Naive thymus-derived CD8-positive, alpha-beta T cell (primary cell): ENCODE results near the gene FARP1. TPM values are rescaled to one million over a fixed set of nuclear protein-coding genes. Genes with fewer than 3 reads are reported as not detected.

Experiments
- ATAC-seq, 2 donors: fragments of 150-1000 bp; cut with Tn5 transposase in 1 of 2; sonication (Bioruptor Pico), chemical (Tn5 transposase) in 1 of 2; 1 replicate in 1 of 2; 2 replicates in 1 of 2; pipeline ENCODE4 v1.10.0; 2021; ENCODE audit warnings: mild to moderate bottlenecking in 2 of 2, moderate library complexity in 2 of 2
- POLR2A ChIA-PET: fragments of 350-600 bp; sonication (Branson Sonifier 250); formaldehyde crosslinking; loops from one replicate; lab custom pipeline; 2021; ENCODE audit warnings: antibody characterized with exemption; lab: Charles Lee
- DNase-seq, 10 donors: peaks; one replicate each; pipeline versions ENCODE4 v3.0.0 to v3.0.0-alpha.2; 2020 to 2022
- H3K27ac Mint-ChIP-seq, 10 donors: one replicate each; pipeline ENCODE4 v1.8.0; 2020 to 2022; ENCODE audit warnings: mild to moderate bottlenecking in 10 of 10, mixed read lengths in 10 of 10, moderate library complexity in 4 of 10, inconsistent platforms in 1 of 10
- H3K27me3 Mint-ChIP-seq, 5 donors: one replicate each; pipeline ENCODE4 v1.8.0; 2021 to 2022; ENCODE audit warnings: mixed read lengths in 5 of 5
- H3K36me3 Mint-ChIP-seq, 3 donors: one replicate each; pipeline ENCODE4 v1.8.0; 2020 to 2022; ENCODE audit warnings: mixed read lengths in 3 of 3, mild to moderate bottlenecking in 2 of 3, inconsistent platforms in 1 of 3
- H3K4me1 Mint-ChIP-seq, 4 donors: one replicate each; pipeline ENCODE4 v1.8.0; 2021 to 2022; ENCODE audit warnings: mixed read lengths in 4 of 4
- H3K4me3 Mint-ChIP-seq, 10 donors: one replicate each; pipeline ENCODE4 v1.8.0; 2020 to 2022; ENCODE audit warnings: mild to moderate bottlenecking in 10 of 10, mixed read lengths in 10 of 10, moderate library complexity in 6 of 10, inconsistent platforms in 1 of 10
- H3K9me3 Mint-ChIP-seq, 9 donors: one replicate each; pipeline ENCODE4 v1.8.0; 2020 to 2022; ENCODE audit warnings: mixed read lengths in 9 of 9, mild to moderate bottlenecking in 3 of 9, inconsistent platforms in 1 of 9, moderate library complexity in 1 of 9
- polyA plus RNA-seq, 3 donors: library from polyadenylated mRNA; unstranded; fragments of 300-500 nt; fragmentation: Illumina TruSeq; gene quantifications; one replicate each; pipeline ENCODE4 v1.2.3, GENCODE V29; 2021
- total RNA-seq, 8 experiments: library from RNA in 2 of 8; stranded (reverse) in 2 of 8; gene quantifications; one replicate each; pipeline ENCODE4 v1.2.3 and lab custom pipeline; 2021 to 2026

The FARP1 gene
- total and polyA plus RNA-seq, 5 experiments from 2014 or later = 0.03 to 0.55 (median 0.22) TPM

- Mint-ChIP-seq H3K36me3 (no peaks in the 10 kb centered on the region), H3K27ac (no peak overlapping the region), H3K9me3 (no peaks in the 10 kb centered on the region), H3K4me1 (no peaks in the 10 kb centered on the region), H3K27me3 (peaks cover 0 to 10% (median 3%) of the 10 kb centered on the region in 5 donors), H3K4me3 (no peak overlapping the region)
- POLR2A ChIA-PET = no interaction called here
- ATAC-seq (no peak), DNase-seq (no peak)
Measured at GRCh38 chr13:98398581-98398980, 255.7 kb downstream of the FARP1 start.

DNA sequence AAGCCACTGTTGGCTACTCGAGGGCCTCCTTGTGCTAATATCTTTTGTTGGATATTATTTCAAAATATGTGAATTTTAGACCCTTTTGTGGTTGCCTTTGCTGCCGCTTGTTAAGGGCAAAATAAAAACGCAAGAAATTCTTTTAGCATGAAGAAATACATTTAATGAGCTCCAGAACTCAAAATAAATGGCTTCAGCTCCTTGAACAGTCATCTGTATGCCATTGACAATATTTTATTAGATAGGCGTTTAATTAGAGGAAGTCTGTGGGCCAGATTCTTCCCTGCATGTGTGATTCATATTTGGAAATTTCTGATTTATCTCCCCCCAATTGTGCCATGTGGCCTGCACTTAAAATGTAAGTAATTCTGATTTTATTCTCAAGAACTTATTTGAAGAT, 256.9 kb downstream of the FARP1 start:
- ATAC-seq (no peak), DNase-seq (no peak)
- no peaks in the 10 kb centered on the region for H3K36me3 Mint-ChIP-seq
- H3K4me1 Mint-ChIP-seq = no peaks in the 10 kb centered on the region
- H3K27me3 Mint-ChIP-seq = peaks cover 0 to 10% (median 3%) of the 10 kb centered on the region in 5 donors
- no peaks in the 10 kb centered on the region for H3K9me3 Mint-ChIP-seq
- no peak overlapping the region for H3K4me3 Mint-ChIP-seq
- POLR2A ChIA-PET = no interaction called here
- no peak overlapping the region for H3K27ac Mint-ChIP-seq

DNA sequence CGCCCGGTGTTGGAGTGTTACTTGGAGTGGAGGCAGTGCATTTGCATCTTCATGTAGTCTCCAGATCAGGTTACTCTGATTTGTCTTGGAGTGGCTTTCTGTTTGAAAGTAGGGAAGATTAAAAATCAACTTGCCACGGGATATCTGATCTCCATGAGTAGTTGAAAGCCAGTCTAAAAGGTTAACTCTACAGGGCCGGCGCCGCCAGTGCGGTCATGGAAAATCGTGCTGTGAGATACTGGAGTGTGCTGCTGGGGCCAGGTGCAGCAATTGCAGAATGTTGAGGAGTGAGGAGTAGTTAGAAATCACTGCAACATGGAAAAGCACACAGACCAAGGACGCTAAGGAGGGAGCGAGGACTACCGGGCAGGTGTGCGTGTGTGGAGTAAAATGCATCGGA, 259.0 kb downstream of the FARP1 start:
- no peak for ATAC-seq
- Mint-ChIP-seq H3K27ac (peak overlapping the region in 1 of 10 donors; percentile 34), H3K9me3 (no peaks in the 10 kb centered on the region), H3K4me3 (no peak overlapping the region), H3K4me1 (no peaks in the 10 kb centered on the region), H3K36me3 (no peaks in the 10 kb centered on the region), H3K27me3 (peaks cover 0 to 3% (median 0%) of the 10 kb centered on the region in 5 donors)
- POLR2A ChIA-PET = no interaction called here
- DNase-seq = no peak

- POLR2A ChIA-PET = no interaction called here
- H3K9me3 Mint-ChIP-seq = no peaks in the 10 kb centered on the region
- ATAC-seq (no peak), DNase-seq (no peak)
- H3K27ac Mint-ChIP-seq = no peak overlapping the region
- H3K4me3 Mint-ChIP-seq = no peak overlapping the region
- H3K27me3 Mint-ChIP-seq = no peaks in the 10 kb centered on the region
- H3K4me1 Mint-ChIP-seq = no peaks in the 10 kb centered on the region
- no peaks in the 10 kb centered on the region for H3K36me3 Mint-ChIP-seq
Measured at GRCh38 chr13:98403076-98403475, 260.2 kb downstream of the FARP1 start.

GRCh38 chr13:98405107-98405571, 262.2 kb downstream of the FARP1 start:
- DNase-seq = no peak
- H3K4me1 Mint-ChIP-seq = no peaks in the 10 kb centered on the region
- no peaks in the 10 kb centered on the region for H3K36me3 Mint-ChIP-seq
- no peaks in the 10 kb centered on the region for H3K27me3 Mint-ChIP-seq
- H3K9me3 Mint-ChIP-seq = no peaks in the 10 kb centered on the region
- no peak for ATAC-seq
- POLR2A ChIA-PET = no interaction called here
- peak overlapping the region in 1 of 10 donors; percentile 49 for H3K27ac Mint-ChIP-seq
- H3K4me3 Mint-ChIP-seq = no peak overlapping the region

DNA sequence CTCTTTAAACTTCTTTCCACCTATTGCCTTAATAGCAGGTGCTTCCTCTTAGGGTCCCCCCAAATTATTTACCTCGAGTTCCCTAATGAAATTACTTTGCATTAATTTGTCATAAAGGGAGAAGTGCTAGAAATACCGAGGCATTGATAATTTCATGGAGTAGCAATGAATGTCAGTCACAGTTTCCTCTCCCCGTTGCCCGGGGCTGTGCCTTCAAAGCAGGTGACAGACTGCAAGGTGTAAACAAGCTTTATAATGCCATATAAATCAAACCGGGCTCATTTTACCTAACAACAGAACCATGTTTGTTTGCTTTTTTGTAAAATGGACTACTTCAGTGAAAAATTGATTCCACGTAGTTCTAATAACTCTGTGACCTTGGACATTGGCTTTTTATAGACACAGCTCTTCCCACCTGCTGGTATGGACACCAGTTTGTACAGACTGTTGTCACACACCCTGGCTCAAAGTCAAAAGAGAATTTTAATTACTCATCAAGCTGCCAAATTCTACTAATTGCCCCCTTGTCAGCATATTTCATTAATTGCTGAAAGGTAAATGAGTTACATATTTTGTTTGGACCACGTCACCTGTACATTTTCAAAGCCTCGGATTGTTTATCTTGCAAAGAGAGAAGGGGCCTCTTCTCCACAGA, 262.9 kb downstream of the FARP1 start:
- Mint-ChIP-seq H3K9me3 (no peaks in the 10 kb centered on the region), H3K4me1 (peaks cover 0 to under 1% (median 0%) of the 10 kb centered on the region in 4 donors), H3K36me3 (no peaks in the 10 kb centered on the region), H3K4me3 (no peak overlapping the region), H3K27ac (no peak overlapping the region), H3K27me3 (no peaks in the 10 kb centered on the region)
- ATAC-seq = no peak
- DNase-seq = no peak
- POLR2A ChIA-PET = no interaction called here

DNA sequence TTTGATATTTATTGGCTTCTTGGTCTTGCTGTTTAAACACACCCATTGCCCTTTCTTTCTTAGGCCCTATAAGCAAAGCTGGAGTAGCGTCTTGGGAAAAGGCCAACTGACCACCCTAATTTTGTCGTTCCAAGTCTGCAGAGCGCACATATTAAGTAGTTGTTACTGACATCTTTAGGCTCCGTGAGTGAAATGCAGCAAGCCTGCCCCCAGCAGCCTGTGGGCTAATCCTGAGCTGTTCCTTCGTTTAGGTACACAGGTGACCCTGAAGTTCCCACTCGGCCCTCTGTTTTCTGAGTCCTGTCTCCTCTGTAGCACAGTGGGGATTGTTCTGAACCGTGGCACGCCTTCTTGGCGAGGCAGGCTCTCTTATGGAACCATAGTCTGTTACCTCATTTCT, 263.5 kb downstream of the FARP1 start:
- no peak for ATAC-seq
- H3K27ac Mint-ChIP-seq = no peak overlapping the region
- H3K4me3 Mint-ChIP-seq = no peak overlapping the region
- no peak for DNase-seq
- POLR2A ChIA-PET = no interaction called here
- H3K9me3 Mint-ChIP-seq = no peaks in the 10 kb centered on the region
- H3K27me3 Mint-ChIP-seq = peaks cover 0 to 2% (median 0%) of the 10 kb centered on the region in 5 donors
- H3K36me3 Mint-ChIP-seq = no peaks in the 10 kb centered on the region
- peaks cover 0 to 4% (median 2%) of the 10 kb centered on the region in 4 donors for H3K4me1 Mint-ChIP-seq

DNA sequence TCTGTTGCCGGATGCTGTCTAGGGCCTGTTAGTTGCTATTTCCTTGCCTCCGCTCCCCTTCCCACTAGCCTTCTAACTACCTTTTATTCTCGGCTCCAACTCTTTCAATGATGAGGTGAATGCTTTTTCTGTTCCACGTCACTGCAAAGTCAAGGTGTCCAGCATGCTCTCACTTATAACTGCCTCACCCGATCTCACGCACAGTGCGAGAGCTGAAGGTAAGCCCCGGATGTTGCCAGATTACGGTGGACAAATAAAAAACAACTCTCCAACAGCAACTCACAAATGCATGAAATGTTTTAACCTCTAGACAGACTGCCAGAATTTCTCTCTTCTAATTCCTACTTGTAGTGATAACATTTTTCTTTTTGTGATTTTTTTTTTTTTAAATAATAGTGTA, 264.1 kb downstream of the FARP1 start:
- H3K9me3 Mint-ChIP-seq = no peaks in the 10 kb centered on the region
- POLR2A ChIA-PET = no interaction called here

GRCh38 chr13:98407575-98407974, 264.7 kb downstream of the FARP1 start:
- ATAC-seq = no peak
- Mint-ChIP-seq H3K9me3 (no peaks in the 10 kb centered on the region), H3K4me1 (peaks cover 7 to 15% (median 13%) of the 10 kb centered on the region in 4 donors), H3K4me3 (no peak overlapping the region), H3K36me3 (no peaks in the 10 kb centered on the region), H3K27me3 (peaks cover 0 to 3% (median 0%) of the 10 kb centered on the region in 5 donors), H3K27ac (no peak overlapping the region)
- POLR2A ChIA-PET = no interaction called here
- no peak for DNase-seq

More for the DNA sequence above, 264.1 kb downstream of the FARP1 start:
- Mint-ChIP-seq H3K27ac (no peak overlapping the region), H3K27me3 (peaks cover 0 to 2% (median 0%) of the 10 kb centered on the region in 5 donors), H3K36me3 (no peaks in the 10 kb centered on the region), H3K4me3 (no peak overlapping the region), H3K4me1 (peaks cover 4 to 9% (median 7%) of the 10 kb centered on the region in 4 donors)
- ATAC-seq (no peak), DNase-seq (no peak)

GRCh38 chr13:98409281-98409680, 266.4 kb downstream of the FARP1 start:
- Mint-ChIP-seq H3K9me3 (no peaks in the 10 kb centered on the region), H3K36me3 (no peaks in the 10 kb centered on the region), H3K27ac (no peak overlapping the region), H3K4me3 (no peak overlapping the region), H3K4me1 (peaks cover 7 to 20% (median 15%) of the 10 kb centered on the region in 4 donors), H3K27me3 (peaks cover 0 to 3% (median 0%) of the 10 kb centered on the region in 5 donors)
- ATAC-seq = no peak
- POLR2A ChIA-PET = no interaction called here
- no peak for DNase-seq

- DNase-seq = no peak
- Mint-ChIP-seq H3K4me3 (peak overlapping the region in 2 of 10 donors; percentile 64 to 81), H3K27me3 (peaks cover 0 to 7% (median 2%) of the 10 kb centered on the region in 5 donors), H3K4me1 (peaks cover 7 to 20% (median 15%) of the 10 kb centered on the region in 4 donors), H3K27ac (peak overlapping the region in 1 of 10 donors; percentile 60), H3K9me3 (no peaks in the 10 kb centered on the region), H3K36me3 (no peaks in the 10 kb centered on the region)
- no peak for ATAC-seq
- POLR2A ChIA-PET = no interaction called here
Measured at GRCh38 chr13:98410612-98411011, 267.7 kb downstream of the FARP1 start.

DNA sequence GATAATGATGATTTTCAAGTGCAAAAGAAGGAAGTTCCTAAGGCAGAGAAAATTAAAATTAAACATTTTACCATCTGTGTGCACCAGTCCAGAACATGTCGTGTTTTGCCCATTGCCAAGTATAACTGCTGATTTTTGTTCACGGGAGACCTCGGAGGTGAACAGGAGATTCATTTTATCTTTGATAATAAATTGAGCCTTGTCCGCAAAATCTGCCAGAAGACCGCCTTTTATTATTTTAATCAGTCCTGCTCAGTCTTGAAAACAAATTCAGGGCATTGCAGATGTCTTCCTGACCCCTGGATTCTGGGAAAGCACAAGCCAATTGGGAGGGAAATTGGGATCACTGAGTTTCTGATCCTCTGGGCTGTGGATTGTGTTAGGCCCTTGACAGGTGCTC, 268.1 kb downstream of the FARP1 start:
- ATAC-seq (no peak), DNase-seq (no peak)
- Mint-ChIP-seq H3K36me3 (no peaks in the 10 kb centered on the region), H3K4me1 (peaks cover 7 to 20% (median 15%) of the 10 kb centered on the region in 4 donors), H3K9me3 (no peaks in the 10 kb centered on the region), H3K4me3 (peak overlapping the region in 9 of 10 donors; percentile 20 to 83 (median 75)), H3K27ac (peak overlapping the region in 5 of 10 donors; percentile 0 to 67 (median 6)), H3K27me3 (peaks cover 0 to 7% (median 2%) of the 10 kb centered on the region in 5 donors)
- POLR2A ChIA-PET = no interaction called here

DNA sequence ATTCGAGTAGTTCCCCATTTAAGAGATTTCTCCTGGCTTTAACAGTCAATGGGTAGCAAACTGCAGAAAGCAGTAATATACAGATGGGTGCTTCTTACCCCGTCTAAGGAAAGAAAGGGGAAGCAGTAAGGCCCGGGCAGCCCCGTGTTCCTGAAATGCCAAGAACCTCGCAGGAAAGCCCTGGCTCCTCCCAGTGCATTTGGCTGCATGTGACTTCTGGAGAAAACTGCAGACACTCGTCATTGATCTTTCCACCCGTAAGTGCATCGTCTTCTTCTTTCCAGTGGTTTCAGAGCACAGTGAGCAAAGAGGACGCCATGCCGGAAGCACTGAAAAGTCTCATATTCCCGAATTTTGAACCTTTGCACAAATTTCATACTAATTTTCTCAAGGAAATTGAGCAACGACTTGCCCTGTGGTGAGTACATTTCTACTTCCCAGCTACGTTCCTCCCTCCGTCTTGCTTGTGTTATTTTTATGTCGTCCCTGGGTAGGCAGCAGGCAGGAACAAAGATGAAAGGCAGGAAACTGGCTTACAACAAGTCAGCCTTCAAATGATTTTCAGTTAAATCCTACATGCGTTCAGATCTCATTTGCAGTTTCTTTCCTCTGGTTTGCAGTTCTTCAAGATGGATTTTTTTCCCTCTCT, 268.8 kb downstream of the FARP1 start:
- POLR2A ChIA-PET = no interaction called here
- Mint-ChIP-seq H3K4me3 (peak overlapping the region; percentile 74 to 88 (median 81)), H3K27me3 (peaks cover 0 to 7% (median 2%) of the 10 kb centered on the region in 5 donors), H3K9me3 (peaks cover 0 to 3% (median 0%) of the 10 kb centered on the region in 9 donors), H3K27ac (peak overlapping the region in 8 of 10 donors; percentile 0 to 78 (median 23)), H3K36me3 (peaks cover 0 to 1% (median 0%) of the 10 kb centered on the region in 3 donors), H3K4me1 (peaks cover 7 to 20% (median 15%) of the 10 kb centered on the region in 4 donors)
- DNase-seq (peak in 3 of 10 donors; percentile 8 to 26 (median 23)), ATAC-seq (peak; percentile 54 to 59)
